Right atrium auricular region (tissue), 2 donors: ENCODE results near the gene WNK2. TPM values are rescaled to one million over a fixed set of nuclear protein-coding genes. Genes with fewer than 3 reads are reported as not detected.
"Not testable (repeated sequence)": the region's sequence is repeated elsewhere in the genome, so short reads cannot be mapped to it uniquely, and the experiment has no call there.

Source experiments
- DNase-seq: peaks from one replicate; pipeline ENCODE4 v3.0.0-alpha.2; 2019; ENCODE audit warnings: low spot score
- H3K27ac ChIP-seq, 2 donors: fragments of 200-600 bp; sonication (generic); 1 replicate in 1 of 2; 2 replicates in 1 of 2; pipeline ENCODE4 v1.5.1; 2016 to 2019
- H3K27me3 ChIP-seq, 2 donors: fragments of 200-600 bp; sonication (generic); one replicate each; pipeline versions ENCODE4 v1.5.1 to v1.6.0; 2017 to 2019
- H3K36me3 ChIP-seq: fragments of 200-600 bp; sonication (generic); one replicate; pipeline ENCODE4 v1.5.1; 2016
- H3K4me1 ChIP-seq, 2 donors: fragments of 200-600 bp; sonication (generic); one replicate each; pipeline versions ENCODE4 v1.5.1 to v1.6.0; 2017 to 2019
- H3K4me3 ChIP-seq, 2 donors: fragments of 200-600 bp; sonication (generic); 1 replicate in 1 of 2; 2 replicates in 1 of 2; pipeline ENCODE4 v1.5.1; 2017 to 2019; ENCODE audit warnings: mild to moderate bottlenecking in 1 of 2, moderate library complexity in 1 of 2
- H3K9me3 ChIP-seq, 2 donors: fragments of 200-600 bp; sonication (generic); one replicate each; pipeline ENCODE4 v1.5.1; 2019
- CTCF ChIP-seq, 2 donors: fragments of 200-600 bp; sonication (generic); IDR thresholded peaks; one replicate each; pipeline ENCODE4 v1.5.1; 2019; ENCODE audit warnings: antibody characterized with exemption in 2 of 2
- total RNA-seq, 2 donors: library from RNA; depleted of rRNA; stranded (reverse); fragments of >200 nt; gene quantifications; one replicate each; pipeline ENCODE4 v1.1.0, GENCODE V29; 2016

WNK2 gene
- total RNA-seq, 2 donors from 2014 or later, result 61.4 to 132 TPM

GRCh38 chr9:93366119-93366447, 182.1 kb downstream of the WNK2 start:
- DNase-seq, result no peak
- Histone ChIP-seq H3K27me3 (no peaks in the 10 kb centered on the region), H3K4me1 (no peaks in the 10 kb centered on the region), H3K4me3 (no peak overlapping the region), H3K36me3 (no peaks in the 10 kb centered on the region), H3K27ac (no peak overlapping the region), H3K9me3 (peaks cover 0 to 8% of the 10 kb centered on the region in 2 donors)
- TF ChIP-seq CTCF (IDR thresholded peaks at IDR 0.05), result no peak

- H3K4me1 ChIP-seq, H3K27me3 ChIP-seq, H3K36me3 ChIP-seq, H3K9me3 ChIP-seq, H3K4me3 ChIP-seq, DNase-seq, H3K27ac ChIP-seq: not testable (repeated sequence)
These were observed 182.5 kb downstream of the WNK2 start for GRCh38 chr9:93366486-93366885.

GRCh38 chr9:93368437-93368836, 184.5 kb downstream of the WNK2 start:
- Histone ChIP-seq H3K4me3 (no peak overlapping the region), H3K27me3 (no peaks in the 10 kb centered on the region), H3K36me3 (no peaks in the 10 kb centered on the region), H3K9me3 (no peaks in the 10 kb centered on the region), H3K4me1 (no peaks in the 10 kb centered on the region), H3K27ac (no peak overlapping the region)
- DNase-seq, result no peak
- no peak for TF ChIP-seq CTCF (IDR thresholded peaks at IDR 0.05)

GRCh38 chr9:93369686-93370085, 185.7 kb downstream of the WNK2 start:
- H3K36me3 ChIP-seq, result no peaks in the 10 kb centered on the region
- no peak for TF ChIP-seq CTCF (IDR thresholded peaks at IDR 0.05)
- H3K9me3 ChIP-seq, result no peaks in the 10 kb centered on the region

More at GRCh38 chr9:93369686-93370085, 185.7 kb downstream of the WNK2 start:
- H3K4me3 ChIP-seq, result no peak overlapping the region
- H3K27ac ChIP-seq, result no peak overlapping the region
- no peaks in the 10 kb centered on the region for H3K27me3 ChIP-seq
- DNase-seq, result no peak
- no peaks in the 10 kb centered on the region for H3K4me1 ChIP-seq

Other genes with a start within 250 kb of the WNK2 start
- 1 to 10 TPM; 2.2 to 3.3 TPM for gene FGD3, start 236.6 kb upstream of the WNK2 start, total RNA-seq
- gene SUSD3, start 125.4 kb upstream of the WNK2 start, total RNA-seq, result 10 to 100 TPM in 1 of 2 donors, 1 to 10 TPM in 1; 1.6 to 11.8 TPM
- gene CARD19, start 87.9 kb upstream of the WNK2 start, total RNA-seq, result 10 to 100 TPM; 21.2 to 46.8 TPM
- 10 to 100 TPM; 65.5 to 89.4 TPM for gene NINJ1, start 49.9 kb upstream of the WNK2 start, total RNA-seq